Caco-2 (cell line): ENCODE results near the gene THADA. TPM values are rescaled to one million over a fixed set of nuclear protein-coding genes. Genes with fewer than 3 reads are reported as not detected.

Source experiments
- BruUV-seq: library from RNA; stranded (reverse); fragments of 400-500 nt; replicated peaks from 2 replicates; lab custom pipeline; 2021; lab: Mats Ljungman, UMichigan
- CTCF ChIA-PET: fragments of 300-600 bp; sonication (Branson Sonifier 250); formaldehyde crosslinking; loops from one replicate; lab custom pipeline; 2022; ENCODE audit warnings: antibody characterized with exemption; lab: Charles Lee
- POLR2A ChIA-PET: fragments of 300-600 bp; sonication (Branson Sonifier 250); formaldehyde crosslinking; loops from one replicate; lab custom pipeline; 2022; ENCODE audit warnings: antibody characterized with exemption; lab: Charles Lee
- DNase-seq, 2 experiments: peaks; one replicate each; pipeline versions ENCODE4 v3.0.0 to v3.0.0-alpha.2; 2020 to 2022
- H3K27me3 ChIP-seq: replicated peaks from 2 replicates; pipeline ENCODE4 v1.6.0; 2011; ENCODE audit warnings: low read length; ENCODE audit not compliant: control insufficient read depth, insufficient read depth
- H3K36me3 ChIP-seq: 2 replicates; pipeline ENCODE4 v1.5.1; 2011; ENCODE audit warnings: low read length; ENCODE audit not compliant: control insufficient read depth, insufficient read depth
- H3K4me1 ChIP-seq: fragments of 250-450 bp; sonication (Bioruptor Pico); 2 replicates; pipeline ENCODE4 v1.5.1; 2020; ENCODE audit warnings: mild to moderate bottlenecking
- H3K4me3 ChIP-seq: 2 replicates; pipeline ENCODE4 v1.5.1; 2011; ENCODE audit warnings: low read depth, mild to moderate bottlenecking, control low read depth, low read length
- H3K9me3 ChIP-seq: fragments of 250-450 bp; sonication (Bioruptor Pico); 2 replicates; pipeline ENCODE4 v1.5.1; 2020; ENCODE audit warnings: mild to moderate bottlenecking, moderate library complexity
- H3K27ac Mint-ChIP-seq: one replicate; pipeline ENCODE4 v1.8.0; 2022; ENCODE audit warnings: mixed read lengths; ENCODE audit not compliant: unreplicated experiment
- H3K27me3 Mint-ChIP-seq: one replicate; pipeline ENCODE4 v1.8.0; 2022; ENCODE audit warnings: mixed read lengths; ENCODE audit not compliant: insufficient read depth, unreplicated experiment
- H3K36me3 Mint-ChIP-seq: one replicate; pipeline ENCODE4 v1.8.0; 2022; ENCODE audit warnings: mild to moderate bottlenecking, mixed read lengths; ENCODE audit not compliant: insufficient read depth, unreplicated experiment
- H3K4me1 Mint-ChIP-seq: one replicate; pipeline ENCODE4 v1.8.0; 2022; ENCODE audit warnings: low read depth, mixed read lengths; ENCODE audit not compliant: unreplicated experiment
- H3K4me3 Mint-ChIP-seq: one replicate; pipeline ENCODE4 v1.8.0; 2022; ENCODE audit warnings: mild to moderate bottlenecking, moderate library complexity, mixed read lengths; ENCODE audit not compliant: unreplicated experiment
- H3K9me3 Mint-ChIP-seq: one replicate; pipeline ENCODE4 v1.8.0; 2022; ENCODE audit warnings: mixed read lengths; ENCODE audit not compliant: unreplicated experiment
- CTCF ChIP-seq, 2 experiments: fragments of 200-600 bp in 1 of 2; IDR thresholded peaks; 1 replicate in 1 of 2; 2 replicates in 1 of 2; pipeline versions ENCODE4 v1.5.1 to v1.8.0; 2011 to 2022; ENCODE audit warnings: antibody characterized with exemption in 1 of 2, control low read depth in 1 of 2, inconsistent platforms in 1 of 2, low read depth in 1 of 2, low read length in 1 of 2, mild to moderate bottlenecking in 1 of 2, moderate library complexity in 1 of 2; ENCODE audit not compliant: insufficient read depth in 1 of 2, severe bottlenecking in 1 of 2, unreplicated experiment in 1 of 2
- intact Hi-C: fragments of 100-400 bp; cut with micrococcal nuclease; formaldehyde crosslinking; loops from one replicate; pipeline ENCODE4 v1.10.0; 2022; ENCODE audit not compliant: unreplicated experiment
- total RNA-seq: library from RNA; stranded (reverse); gene quantifications from 2 replicates; pipeline ENCODE4 v1.2.3, GENCODE V29; 2022

The THADA gene
- total RNA-seq, 1 experiment from 2014 or later = 33.8 TPM

DNA sequence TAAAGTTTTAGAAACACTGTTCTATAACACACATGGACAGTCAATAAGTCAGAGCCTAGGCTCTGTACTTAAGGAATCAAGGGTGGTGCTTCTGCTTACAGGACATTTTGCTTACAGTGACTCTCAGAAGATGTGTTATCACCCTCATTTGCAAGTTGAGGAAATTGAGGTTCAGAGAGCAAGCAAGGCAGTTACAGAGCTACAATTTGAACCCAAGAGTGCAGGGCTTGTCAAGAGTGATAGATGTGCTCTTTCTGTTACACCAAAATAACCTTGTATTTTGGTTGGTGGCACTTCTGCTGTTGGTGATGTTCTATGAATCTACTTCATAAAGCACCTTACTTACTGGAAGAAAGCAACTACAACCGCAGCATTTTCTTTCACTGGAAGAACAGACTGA, 170.2 kb downstream of the THADA start:
- no peak for TF ChIP-seq CTCF (IDR thresholded peaks at IDR 0.05; ENCODE audit: insufficient read depth in 1 of 2, low read depth in 1 of 2, low read length in 1 of 2, severe bottlenecking in 1 of 2, unreplicated experiment in 1 of 2)
- H3K4me3 Mint-ChIP-seq = no peak overlapping the region
- Histone ChIP-seq H3K4me3 (no peak overlapping the region), H3K4me1 (peaks cover 73% of the 10 kb centered on the region), H3K36me3 (no peaks in the 10 kb centered on the region), H3K27me3 (no peaks in the 10 kb centered on the region), H3K9me3 (no peaks in the 10 kb centered on the region)
- no peaks in the 10 kb centered on the region for H3K27me3 Mint-ChIP-seq
- CTCF ChIA-PET = no interaction called here
- peak overlapping the region; percentile 66 for H3K27ac Mint-ChIP-seq
- POLR2A ChIA-PET = interaction anchor here (1.6 kb wide), 1 partner anchor 11 kb away, joined by 6 read pairs; no protein-coding TSS in a partner anchor
- no TSS peak for BruUV-seq
- intact Hi-C loops = no loop called here
- peaks cover 17% of the 10 kb centered on the region for H3K36me3 Mint-ChIP-seq
- peaks cover 39% of the 10 kb centered on the region for H3K4me1 Mint-ChIP-seq
- no peak for DNase-seq
- H3K9me3 Mint-ChIP-seq = no peaks in the 10 kb centered on the region

DNA sequence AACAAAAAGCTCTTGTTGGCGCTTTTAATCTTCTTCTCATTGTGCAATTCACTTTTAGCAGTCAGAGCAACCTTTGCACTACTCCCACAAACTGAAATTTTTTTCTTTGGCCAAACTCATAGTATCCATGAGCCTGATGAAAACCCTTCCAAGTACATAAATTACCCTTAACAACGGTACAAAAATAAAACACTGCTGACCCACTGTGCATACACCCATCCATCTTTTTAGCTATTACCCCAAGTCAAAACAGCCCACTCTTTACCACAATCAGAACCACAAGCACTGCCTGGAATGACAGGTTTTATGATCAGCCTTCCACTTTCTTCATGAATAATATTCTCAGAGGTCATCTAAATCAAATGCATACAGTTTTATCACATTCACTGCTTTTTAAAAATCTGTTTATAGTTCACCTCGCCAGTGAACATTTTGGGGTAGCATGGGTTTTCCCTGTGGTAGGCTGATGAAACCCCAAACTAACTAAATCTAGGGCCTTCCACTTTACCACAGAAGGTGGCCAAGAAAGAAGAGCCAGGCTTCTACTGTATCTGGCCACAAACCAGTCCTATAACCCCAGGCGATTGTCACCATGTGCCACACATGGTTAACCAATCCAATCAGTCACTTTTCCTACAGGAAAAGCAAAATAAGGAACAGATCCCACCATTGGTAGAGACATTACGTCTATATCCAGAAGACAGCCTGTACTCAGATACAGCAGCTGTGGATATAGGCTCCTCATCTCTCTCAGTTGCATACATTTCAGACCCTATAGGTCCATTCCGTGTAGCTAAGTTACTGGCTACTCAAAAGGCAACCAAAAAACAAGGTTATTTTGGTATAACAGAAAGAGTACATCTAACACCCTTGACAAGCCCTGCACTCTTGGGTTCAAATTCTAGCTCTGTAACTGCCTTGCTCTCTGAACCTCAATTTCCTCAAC, 171.3 kb downstream of the THADA start:
- H3K36me3 Mint-ChIP-seq = peaks cover 22% of the 10 kb centered on the region
- H3K27ac Mint-ChIP-seq = peak overlapping the region; percentile 66
- DNase-seq = peak in 1 of 2 experiments; percentile 38
- no peak for TF ChIP-seq CTCF (IDR thresholded peaks at IDR 0.05; ENCODE audit: insufficient read depth in 1 of 2, low read depth in 1 of 2, low read length in 1 of 2, severe bottlenecking in 1 of 2, unreplicated experiment in 1 of 2)
- BruUV-seq = no TSS peak
- peaks cover 80% of the 10 kb centered on the region for H3K4me1 ChIP-seq
- no peaks in the 10 kb centered on the region for H3K9me3 ChIP-seq
- peaks cover 46% of the 10 kb centered on the region for H3K4me1 Mint-ChIP-seq
- H3K9me3 Mint-ChIP-seq = no peaks in the 10 kb centered on the region
- no peaks in the 10 kb centered on the region for H3K27me3 Mint-ChIP-seq
- H3K27me3 ChIP-seq = no peaks in the 10 kb centered on the region
- intact Hi-C loops = loop anchor here (1.0 to 5.0 kb wide), 2 partner anchors 34 to 197 kb away; partner anchors contain the start of gene ZFP36L2
- H3K36me3 ChIP-seq = no peaks in the 10 kb centered on the region
- ChIA-PET POLR2A (interaction anchor here (0.9 to 1.8 kb wide), 3 partner anchors 12 to 202 kb away, joined by 3 to 5 read pairs (median 4); partner anchors contain the start of gene ZFP36L2), CTCF (interaction anchor here (0.6 kb wide), 1 partner anchor 169 kb away, joined by 4 read pairs; no protein-coding TSS in a partner anchor)
- H3K4me3 Mint-ChIP-seq = peak overlapping the region; percentile 39
- H3K4me3 ChIP-seq = no peak overlapping the region

- Histone ChIP-seq H3K9me3 (no peaks in the 10 kb centered on the region), H3K36me3 (no peaks in the 10 kb centered on the region), H3K4me1 (peaks cover 82% of the 10 kb centered on the region), H3K4me3 (no peak overlapping the region), H3K27me3 (no peaks in the 10 kb centered on the region)
- ChIA-PET CTCF (interaction anchor here (0.6 to 0.7 kb wide), 2 partner anchors 169 to 197 kb away, joined by 3 to 4 read pairs; partner anchors contain the start of gene ZFP36L2), POLR2A (interaction anchor here (0.9 to 1.8 kb wide), 3 partner anchors 12 to 202 kb away, joined by 3 to 5 read pairs (median 4); partner anchors contain the start of gene ZFP36L2)
- no peak for TF ChIP-seq CTCF (IDR thresholded peaks at IDR 0.05; ENCODE audit: insufficient read depth in 1 of 2, low read depth in 1 of 2, low read length in 1 of 2, severe bottlenecking in 1 of 2, unreplicated experiment in 1 of 2)
- no peak for DNase-seq
- Mint-ChIP-seq H3K9me3 (no peaks in the 10 kb centered on the region), H3K27me3 (no peaks in the 10 kb centered on the region), H3K27ac (peak overlapping the region; percentile 66), H3K4me1 (peaks cover 51% of the 10 kb centered on the region), H3K36me3 (peaks cover 22% of the 10 kb centered on the region), H3K4me3 (peak overlapping the region; percentile 39)
- no TSS peak for BruUV-seq
- intact Hi-C loops = loop anchor here (1.0 to 5.0 kb wide), 2 partner anchors 34 to 197 kb away; partner anchors contain the start of gene ZFP36L2
Observed at GRCh38 chr2:43423941-43424261, 171.9 kb downstream of the THADA start.
